ENCODE results near the gene SCNM1. TPM values are rescaled to one million over a fixed set of nuclear protein-coding genes. Genes with fewer than 3 reads are reported as not detected.
A peak's percentile ranks its signal among the peaks of the same experiment; 100 is the strongest.

The SCNM1 gene
- 49.3 TPM for polyA plus RNA-seq (2013, experiment 1 of 2; ENCODE audit: insufficient read length)
- 31.7 TPM for polyA plus RNA-seq (2013, experiment 2 of 2; ENCODE audit: insufficient read length)

DNA sequence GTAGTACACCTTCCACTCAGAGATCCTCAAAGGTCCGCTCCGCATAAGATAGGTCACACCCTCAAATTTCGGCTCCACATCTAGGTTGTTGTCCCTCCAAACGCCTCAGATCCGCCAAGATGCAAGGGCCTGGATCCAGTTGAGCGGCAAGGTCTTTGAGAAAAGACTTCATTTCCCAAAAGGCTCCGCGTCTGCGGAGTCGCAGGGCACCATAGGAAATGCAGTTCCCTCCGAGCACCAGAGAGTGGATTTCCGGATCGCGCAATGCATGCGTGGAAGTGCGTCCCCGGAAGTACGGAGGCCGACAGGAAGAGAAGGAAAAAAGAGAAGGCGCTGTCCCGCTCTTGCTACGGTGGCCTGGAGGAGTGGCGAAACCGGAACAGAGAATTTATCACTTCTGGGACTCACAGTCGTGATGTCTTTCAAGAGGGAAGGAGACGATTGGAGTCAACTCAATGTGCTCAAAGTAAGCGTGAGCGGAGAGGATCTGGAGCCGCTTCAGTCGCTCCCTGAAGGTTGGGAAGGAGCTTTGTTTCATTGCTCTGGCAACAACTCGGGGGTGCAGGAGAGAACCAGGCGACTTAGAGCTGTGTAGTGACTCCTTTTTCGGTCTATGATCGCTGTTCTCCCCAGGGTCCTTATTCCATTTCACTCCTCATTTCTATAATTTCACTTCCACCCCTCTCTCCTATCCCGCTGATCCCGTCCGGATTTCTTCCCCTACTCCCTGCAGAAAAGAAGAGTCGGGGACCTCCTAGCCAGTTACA lies at the start of gene SCNM1, which contains the start of gene LYSMD1:
TSS of gene SCNM1 (plus strand) at position 407 of the 767 bp plus-strand sequence. CDS start at position 416, 9 bp downstream.
TSS of gene LYSMD1 (minus strand) at position 165 of the 767 bp plus-strand sequence. CDS start 644 bp downstream, outside the sequence.
- DNase-seq = peak; percentile 100

GRCh38 chr1:151124763-151125403 lies 41.1 kb upstream of the SCNM1 start:
- no peak for DNase-seq

- no peak for DNase-seq
These were observed 37.1 kb upstream of the SCNM1 start for GRCh38 chr1:151128800-151129199.

DNA sequence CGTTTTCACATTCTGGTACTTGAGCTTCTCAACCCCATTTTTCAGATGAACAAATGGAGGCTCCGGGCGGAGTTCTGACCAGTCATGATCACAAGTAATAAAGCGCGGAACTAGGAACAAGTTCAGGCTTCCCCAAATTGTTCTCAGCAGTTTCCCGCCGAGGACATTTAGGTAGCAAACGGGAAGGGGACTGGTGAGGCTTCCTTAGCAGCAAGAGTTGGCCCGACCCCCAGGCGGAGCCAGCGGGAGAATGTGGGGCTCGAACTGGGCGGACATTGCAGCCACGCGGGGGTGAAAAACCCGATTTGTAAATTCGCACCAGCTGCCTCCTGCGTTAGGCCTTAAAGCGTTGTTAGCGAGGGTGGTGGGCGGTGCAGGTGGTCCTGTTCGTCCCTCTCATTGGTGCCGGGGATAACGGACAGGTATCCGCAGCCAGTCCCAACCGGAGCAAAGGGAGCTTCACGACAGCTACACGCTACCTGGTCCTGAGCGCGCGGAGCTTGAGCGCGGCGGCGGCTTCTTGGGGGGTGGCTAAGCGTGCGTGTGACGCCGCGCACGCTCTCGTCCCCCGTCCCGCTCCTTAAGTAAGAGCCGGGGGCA lies 34.9 kb upstream of the SCNM1 start:
- DNase-seq = peak; percentile 79

DNA sequence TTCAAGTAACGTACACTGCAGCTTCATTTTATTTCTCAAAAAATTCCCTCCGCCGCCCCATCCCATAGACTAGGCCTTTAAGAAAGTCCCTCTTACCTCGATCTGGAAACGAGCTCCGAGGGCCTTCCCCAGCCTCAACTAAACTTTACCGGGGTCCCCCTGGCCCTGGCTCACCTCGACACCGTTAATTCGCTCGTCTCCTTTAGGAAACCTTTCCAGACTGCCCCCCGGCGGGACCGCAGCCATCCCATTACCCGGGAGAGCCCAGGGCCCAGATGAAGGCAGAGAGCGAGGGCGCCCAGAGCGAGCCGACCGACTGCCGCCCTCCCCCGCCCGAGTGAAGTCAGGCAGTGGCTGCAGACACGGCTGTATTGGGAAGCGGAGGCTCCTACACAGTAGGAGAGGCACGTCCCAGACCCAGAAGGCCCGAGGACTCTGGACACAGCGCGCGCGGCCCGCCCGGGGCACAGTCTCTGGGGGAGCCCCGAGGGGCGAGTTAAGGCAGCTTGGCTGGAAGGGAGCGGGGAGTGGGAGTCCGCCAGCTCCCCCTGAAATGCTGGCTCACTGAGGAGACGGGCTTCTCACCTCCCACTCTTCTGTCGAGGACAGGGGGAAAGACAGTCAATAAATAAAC lies 34.1 kb upstream of the SCNM1 start:
- DNase-seq = no peak

DNA sequence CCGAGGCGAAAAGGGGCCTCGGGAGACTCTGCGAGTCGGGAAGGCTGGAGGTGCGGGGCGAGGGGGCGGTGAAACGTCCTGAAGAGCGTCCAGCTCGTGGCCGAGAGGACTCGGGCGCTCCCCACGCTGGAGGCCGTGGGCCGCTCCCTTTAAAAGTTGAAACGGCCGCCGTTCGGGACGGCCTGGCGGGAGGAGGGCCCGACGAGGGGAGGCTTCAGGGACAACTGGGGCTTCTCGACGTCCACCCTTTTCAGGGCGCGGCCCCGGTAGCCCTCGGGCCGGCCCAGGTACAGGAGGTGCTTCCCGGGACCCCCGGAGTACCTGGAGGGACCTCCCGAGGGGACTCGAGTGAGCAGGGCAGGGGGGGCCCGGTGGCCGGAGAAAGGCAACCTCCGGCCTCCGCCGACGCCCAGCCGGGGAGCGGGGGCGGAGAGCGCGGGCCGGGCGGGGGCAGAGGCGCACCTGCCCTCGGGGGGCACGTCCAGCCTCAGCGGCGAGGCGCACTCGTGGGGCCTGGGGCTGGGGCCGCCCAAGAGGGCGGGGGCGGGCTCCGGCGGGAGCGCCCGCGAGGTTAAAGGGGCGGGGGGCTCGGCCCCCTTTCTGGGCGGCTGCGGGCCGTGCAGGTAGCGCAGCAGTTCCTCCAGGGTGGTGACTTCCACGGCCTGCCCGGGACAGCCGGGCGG lies 33.5 kb upstream of the SCNM1 start:
- DNase-seq = no peak

- DNase-seq = no peak
These were observed 32.7 kb upstream of the SCNM1 start for GRCh38 chr1:151133018-151133806.

- DNase-seq = no peak
These were observed 31.5 kb upstream of the SCNM1 start for GRCh38 chr1:151134396-151134795.

GRCh38 chr1:151134991-151135390 lies 31.0 kb upstream of the SCNM1 start:
- DNase-seq = no peak

- DNase-seq = no peak
These were observed 30.2 kb upstream of the SCNM1 start for GRCh38 chr1:151135433-151136385.

- DNase-seq = no peak
These were observed 28.2 kb upstream of the SCNM1 start for GRCh38 chr1:151137789-151138188.

- DNase-seq = no peak
These were observed 23.4 kb upstream of the SCNM1 start for GRCh38 chr1:151142411-151143056.

GRCh38 chr1:151143057-151143435 lies 22.9 kb upstream of the SCNM1 start:
- DNase-seq = no peak

DNA sequence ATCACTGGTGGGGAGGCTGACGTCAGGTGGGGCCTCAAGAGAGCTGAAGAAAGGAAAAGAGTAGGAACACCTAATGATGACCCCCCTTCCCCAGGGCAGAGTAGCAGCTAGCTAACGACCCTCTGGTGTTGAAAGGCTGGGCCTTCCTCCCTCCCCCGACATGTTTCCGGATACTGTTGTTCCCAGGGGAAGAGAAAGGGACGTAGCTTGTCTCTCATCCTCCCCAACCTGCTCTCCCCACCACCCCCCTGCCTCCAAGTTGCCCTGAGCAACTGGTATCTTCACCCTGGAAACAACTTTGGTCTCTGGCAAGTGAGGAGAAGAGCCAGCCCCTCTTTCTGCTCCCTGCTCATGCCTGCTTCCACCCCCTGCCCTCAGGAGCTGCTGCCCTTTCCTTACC lies 22.0 kb upstream of the SCNM1 start:
- no peak for DNase-seq

DNA sequence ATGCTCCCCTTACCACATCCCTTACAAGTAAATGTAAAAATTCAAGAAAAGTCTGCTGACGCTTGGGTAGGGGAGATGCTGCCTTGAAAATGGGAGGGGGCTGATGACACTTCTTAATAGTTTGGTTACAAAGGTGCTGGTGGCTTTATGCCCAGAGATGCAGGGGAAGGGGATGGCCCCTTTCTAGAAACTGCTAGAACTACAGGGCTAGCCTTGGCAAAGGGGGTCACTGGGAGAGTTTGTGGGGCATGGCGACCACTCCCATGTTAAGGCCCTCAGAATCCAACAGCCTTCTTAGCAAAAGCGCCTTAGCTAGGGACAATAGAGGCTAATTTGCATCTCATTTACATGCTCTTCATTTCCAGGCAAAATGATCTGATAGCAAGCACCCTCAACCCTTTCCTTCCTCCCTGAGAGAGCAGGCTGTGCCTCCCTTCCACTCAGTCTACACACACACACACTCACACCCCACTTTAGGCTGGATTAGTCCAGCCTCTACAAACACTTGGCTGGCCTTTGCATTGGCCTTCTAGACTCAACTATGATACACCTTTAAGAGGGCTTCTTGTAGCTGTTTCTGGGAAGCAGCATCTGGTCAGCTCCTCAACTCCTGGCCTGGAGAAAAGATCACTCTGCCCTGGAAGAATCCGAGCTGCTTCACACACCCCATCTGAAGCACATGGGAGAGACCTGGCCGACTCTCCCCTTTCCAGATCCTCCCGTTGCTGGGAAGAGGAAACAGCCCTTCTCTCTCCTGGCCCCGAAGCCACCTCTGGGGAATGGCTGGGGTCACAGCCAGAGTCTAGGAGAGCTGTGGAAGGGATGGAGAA lies 21.3 kb upstream of the SCNM1 start:
- DNase-seq = peak; percentile 10

GRCh38 chr1:151145304-151146071 lies 20.5 kb upstream of the SCNM1 start:
- peak; percentile 20 for DNase-seq

- DNase-seq = no peak
These were observed 19.9 kb upstream of the SCNM1 start for GRCh38 chr1:151146072-151146411.

All from fibroblast of skin of back (primary cell).